Measurements from ENCODE around the gene STAT5A.

DNA sequence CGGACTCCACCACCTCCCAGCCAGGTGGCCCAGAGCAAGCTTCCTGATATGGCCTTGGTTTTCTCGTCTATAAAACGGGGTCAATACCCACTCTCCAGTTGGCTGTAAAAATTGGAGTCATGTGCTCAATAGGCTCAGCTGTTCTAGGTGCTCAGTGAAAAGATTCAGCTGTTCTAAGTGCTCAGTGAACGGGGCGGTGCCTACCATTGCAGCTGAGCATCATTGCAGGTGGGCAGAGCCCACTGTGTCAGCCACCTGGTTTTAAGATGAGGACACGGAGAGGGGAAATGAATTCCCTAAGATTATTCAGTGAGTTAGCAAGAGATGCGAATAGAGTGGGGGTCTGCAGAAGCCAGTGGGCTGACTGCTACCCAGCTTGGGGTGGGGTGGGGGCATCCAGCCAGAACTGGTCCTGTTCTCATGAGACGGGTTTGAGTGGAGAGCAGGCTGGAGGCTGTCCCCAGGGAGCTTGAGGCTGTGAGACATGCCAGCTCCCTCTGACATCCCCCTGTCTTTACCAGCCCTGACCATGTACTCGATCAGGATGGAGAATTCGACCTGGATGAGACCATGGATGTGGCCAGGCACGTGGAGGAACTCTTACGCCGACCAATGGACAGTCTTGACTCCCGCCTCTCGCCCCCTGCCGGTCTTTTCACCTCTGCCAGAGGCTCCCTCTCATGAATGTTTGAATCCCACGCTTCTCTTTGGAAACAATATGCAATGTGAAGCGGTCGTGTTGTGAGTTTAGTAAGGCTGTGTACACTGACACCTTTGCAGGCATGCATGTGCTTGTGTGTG lies 21.9 kb downstream of the STAT5A start:
- TF ChIP-seq CTCF (IDR thresholded peaks at IDR 0.05), result no peak
- no peak for TF ChIP-seq POLR2A (IDR thresholded peaks at IDR 0.05)
